ENCODE data around the gene ERO1B. TPM values are rescaled to one million over a fixed set of nuclear protein-coding genes. Genes with fewer than 3 reads are reported as not detected.

Gene ERO1B
- total RNA-seq, 1 donor from 2014 or later, result 7.2 TPM

GRCh38 chr1:236181059-236181458 lies 100.7 kb downstream of the ERO1B start:
- no peak for DNase-seq
- peaks cover 47% of the 10 kb centered on the region for H3K36me3 ChIP-seq
- no peak for TF ChIP-seq CTCF (IDR thresholded peaks at IDR 0.05; ENCODE audit: borderline replicate concordance)
- intact Hi-C loops (cut with micrococcal nuclease), result no loop called here
- no peaks in the 10 kb centered on the region for H3K4me1 ChIP-seq
- H3K27ac ChIP-seq (replicated peaks), result no peak overlapping the region
- H3K27me3 ChIP-seq (ENCODE audit: low read depth), result no peaks in the 10 kb centered on the region
- no peaks in the 10 kb centered on the region for H3K9me3 ChIP-seq (replicated peaks)
- H3K4me3 ChIP-seq, result no peak overlapping the region

GRCh38 chr1:236179634-236180033 lies 102.1 kb downstream of the ERO1B start:
- DNase-seq, result no peak
- intact Hi-C loops (cut with micrococcal nuclease), result no loop called here
- Histone ChIP-seq H3K9me3 (replicated peaks) (no peaks in the 10 kb centered on the region), H3K27ac (replicated peaks) (no peak overlapping the region), H3K4me1 (no peaks in the 10 kb centered on the region), H3K4me3 (no peak overlapping the region), H3K27me3 (ENCODE audit: low read depth) (no peaks in the 10 kb centered on the region), H3K36me3 (peaks cover 40% of the 10 kb centered on the region)
- no peak for TF ChIP-seq CTCF (IDR thresholded peaks at IDR 0.05; ENCODE audit: borderline replicate concordance)

- Histone ChIP-seq H3K36me3 (peaks cover 27% of the 10 kb centered on the region), H3K9me3 (replicated peaks) (no peaks in the 10 kb centered on the region), H3K4me1 (no peaks in the 10 kb centered on the region), H3K27ac (replicated peaks) (no peak overlapping the region), H3K27me3 (ENCODE audit: low read depth) (no peaks in the 10 kb centered on the region), H3K4me3 (no peak overlapping the region)
- no peak for DNase-seq
- TF ChIP-seq CTCF (IDR thresholded peaks at IDR 0.05; ENCODE audit: borderline replicate concordance), result no peak
- intact Hi-C loops (cut with micrococcal nuclease), result no loop called here
Observed at GRCh38 chr1:236176337-236177336, 105.1 kb downstream of the ERO1B start.

GRCh38 chr1:236175642-236176336 lies 106.0 kb downstream of the ERO1B start:
- Histone ChIP-seq H3K4me3 (no peak overlapping the region), H3K27ac (replicated peaks) (no peak overlapping the region), H3K27me3 (ENCODE audit: low read depth) (no peaks in the 10 kb centered on the region), H3K9me3 (replicated peaks) (no peaks in the 10 kb centered on the region), H3K4me1 (no peaks in the 10 kb centered on the region), H3K36me3 (peaks cover 19% of the 10 kb centered on the region)
- DNase-seq, result no peak
- intact Hi-C loops (cut with micrococcal nuclease), result no loop called here
- no peak for TF ChIP-seq CTCF (IDR thresholded peaks at IDR 0.05; ENCODE audit: borderline replicate concordance)

GRCh38 chr1:236173174-236173767 lies 108.5 kb downstream of the ERO1B start:
- Histone ChIP-seq H3K27me3 (ENCODE audit: low read depth) (no peaks in the 10 kb centered on the region), H3K9me3 (replicated peaks) (no peaks in the 10 kb centered on the region), H3K36me3 (no peaks in the 10 kb centered on the region), H3K4me1 (peaks cover 10% of the 10 kb centered on the region), H3K27ac (replicated peaks) (no peak overlapping the region), H3K4me3 (no peak overlapping the region)
- intact Hi-C loops (cut with micrococcal nuclease), result no loop called here
- TF ChIP-seq CTCF (IDR thresholded peaks at IDR 0.05; ENCODE audit: borderline replicate concordance), result no peak
- DNase-seq, result no peak

Measured in left ventricle myocardium inferior (tissue), 1 donor.